Measurements from ENCODE around the gene L3MBTL3.

GRCh38 chr6:130041594-130041993, 23.2 kb downstream of the L3MBTL3 start:
- TF ChIP-seq CTCF (IDR thresholded peaks at IDR 0.05) (no peak), POLR2A (IDR thresholded peaks at IDR 0.05) (no peak)

Data from thyroid gland (tissue), 4 donors.